ENCODE data around the gene CHRNA1. TPM values are rescaled to one million over a fixed set of nuclear protein-coding genes. Genes with fewer than 3 reads are reported as not detected.

The CHRNA1 gene
- total and polyA plus RNA-seq, 10 of the 15 experiments (the other 5 are each of a cell fraction or from before 2014, with no cell fraction given) = 0.05 to 0.14 TPM; not detected in 8

DNA sequence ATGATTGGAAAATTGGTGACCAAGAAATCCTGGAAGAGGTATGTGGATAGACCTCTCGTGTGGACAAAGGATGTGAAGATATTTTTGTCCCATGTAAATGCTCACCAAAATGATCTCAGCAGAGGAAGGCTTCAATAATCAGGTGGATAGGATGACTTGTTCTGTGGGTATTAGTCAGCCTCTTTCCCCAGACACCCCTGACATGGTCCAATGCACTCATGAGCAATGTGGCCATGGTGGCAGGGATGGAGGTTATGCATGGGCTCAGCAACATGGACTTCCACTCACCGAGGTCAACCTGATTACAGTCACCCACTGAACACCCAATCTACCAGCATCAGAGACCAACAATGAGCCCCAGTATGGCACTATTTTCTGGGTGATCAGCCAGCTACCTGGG, 20.2 kb downstream of the CHRNA1 start:
- BruUV-seq (replicated peaks) = no TSS peak
- ChIA-PET SMC1A (ENCODE audit: uncharacterized antibody, unreplicated experiment) (interaction anchor here (1.5 kb wide), 1 partner anchor 47 kb away, joined by 3 read pairs; no protein-coding TSS in a partner anchor), POLR2A (no interaction called here), RAD21 (ENCODE audit: unreplicated experiment) (no interaction called here), CTCF (no interaction called here)
- no peak overlapping the region for H2AFZ ChIP-seq (ENCODE audit: control insufficient read depth, low read depth, low read length)
- H3K4me1 ChIP-seq (ENCODE audit: control insufficient read depth, insufficient read depth, low read length) = no peaks in the 10 kb centered on the region
- no peaks in the 10 kb centered on the region for H4K20me1 ChIP-seq (ENCODE audit: control insufficient read depth, insufficient read depth)
- H3K79me2 ChIP-seq (ENCODE audit: control insufficient read depth, insufficient read depth, low read length) = no peaks in the 10 kb centered on the region
- H3K9me3 ChIP-seq (replicated peaks; ENCODE audit: control insufficient read depth, insufficient read depth, low read length) = no peaks in the 10 kb centered on the region
- TF ChIP-seq KAT2A (conservative IDR thresholded peaks at IDR 0.05; ENCODE audit: control insufficient read depth, low read depth, low read length) (no peak), MTA3 (IDR thresholded peaks at IDR 0.05; ENCODE audit: borderline replicate concordance, low read length) (no peak), E2F4 (IDR thresholded peaks at IDR 0.05; ENCODE audit: low read depth, low read length) (no peak), GATAD2B (conservative IDR thresholded peaks at IDR 0.05; ENCODE audit: low read depth) (no peak), SKIL (IDR thresholded peaks at IDR 0.05; ENCODE audit: low read depth, poor library complexity, severe bottlenecking) (no peak), RELB (IDR thresholded peaks at IDR 0.05; ENCODE audit: low read depth) (no peak), JUND (IDR thresholded peaks at IDR 0.05; ENCODE audit: low read depth, low read length) (no peak), RCOR1 (conservative IDR thresholded peaks at IDR 0.05; ENCODE audit: low read depth, low read length) (no peak), RFX5 (IDR thresholded peaks at IDR 0.05; ENCODE audit: low read depth, low read length) (no peak), TARDBP (IDR thresholded peaks at IDR 0.05; ENCODE audit: borderline replicate concordance) (no peak), NFYA (IDR thresholded peaks at IDR 0.05; ENCODE audit: borderline replicate concordance, low read depth, low read length) (no peak), SIX5 (IDR thresholded peaks at IDR 0.05; ENCODE audit: low read depth, low read length, severe bottlenecking) (no peak), CBX3 (IDR thresholded peaks at IDR 0.05; ENCODE audit: borderline replicate concordance, low read depth) (no peak)
- H3K27me3 ChIP-seq (replicated peaks in 1 of 2; ENCODE audit: control insufficient read depth in 2 of 2, insufficient read depth in 2 of 2, low read length in 1 of 2) = peaks cover 0 to 2% of the 10 kb centered on the region in 2 experiments; a peak in 2 of 4 replicates
- 0% methylated on average over 2 of the region's 2 CpGs for WGBS (ENCODE audit: insufficient coverage, insufficient replicate concordance, low lambda C conversion rate, missing lambda C conversion rate)
- in situ Hi-C loops (cut with MboI) = no loop called here
- H3K4me2 ChIP-seq (ENCODE audit: control insufficient read depth, insufficient read depth) = no peak overlapping the region
- H3K9ac ChIP-seq (ENCODE audit: control insufficient read depth, insufficient read depth, low read length) = no peak overlapping the region
- no peak for FAIRE-seq
- H3K36me3 ChIP-seq (ENCODE audit: control insufficient read depth in 2 of 2, insufficient read depth in 2 of 2, low read length in 1 of 2) = no peaks in the 10 kb centered on the region
- H3K4me3 ChIP-seq = no peak overlapping the region
- intact Hi-C loops (cut with micrococcal nuclease; ENCODE audit: unreplicated experiment) = no loop called here
- DNase-seq (ENCODE audit: low read depth, low spot score) = no peak
- ATAC-seq = no peak
- H3K27ac ChIP-seq (ENCODE audit: control insufficient read depth, insufficient read depth) = no peak overlapping the region
